Heart left ventricle (tissue), 16 donors: ENCODE results near the gene PTGDS. TPM values are rescaled to one million over a fixed set of nuclear protein-coding genes. Genes with fewer than 3 reads are reported as not detected.

ENCODE experiments used
- ATAC-seq, 4 donors: fragments of 200-7000 bp; cut with Tn5 transposase; one replicate each; pipeline ENCODE4 v1.9.1; 2020 to 2022; ENCODE audit warnings: moderate library complexity in 4 of 4, mild to moderate bottlenecking in 3 of 4, moderate number of reproducible peaks in 1 of 4
- DNase-seq, 5 donors: peaks; one replicate each; pipeline ENCODE4 v3.0.0-alpha.2; 2020
- H3K27ac ChIP-seq, 12 donors: fragments of 200-600 bp; sonication (generic) in 4 of 12; one replicate each; pipeline versions ENCODE4 v1.5.0 to v1.8.0; 2016 to 2022; ENCODE audit warnings: mild to moderate bottlenecking in 2 of 12
- H3K27me3 ChIP-seq, 9 donors: fragments of 200-600 bp; sonication (generic) in 2 of 9; one replicate each; pipeline versions ENCODE4 v1.5.1 to v1.8.0; 2016 to 2022; ENCODE audit warnings: mild to moderate bottlenecking in 3 of 9
- H3K36me3 ChIP-seq, 9 donors: fragments of 200-600 bp; sonication (generic) in 2 of 9; one replicate each; pipeline versions ENCODE4 v1.5.0 to v1.8.0; 2018 to 2022; ENCODE audit warnings: mild to moderate bottlenecking in 2 of 9
- H3K4me1 ChIP-seq, 12 donors: fragments of 200-600 bp; sonication (generic) in 4 of 12; one replicate each; pipeline versions ENCODE4 v1.5.0 to v1.8.0; 2016 to 2022; ENCODE audit warnings: mild to moderate bottlenecking in 3 of 12
- H3K4me3 ChIP-seq, 12 donors: fragments of 200-600 bp; sonication (generic) in 4 of 12; one replicate each; pipeline versions ENCODE4 v1.5.0 to v1.8.0; 2017 to 2022; ENCODE audit warnings: mild to moderate bottlenecking in 9 of 12, moderate library complexity in 4 of 12
- H3K9me3 ChIP-seq, 12 donors: fragments of 200-600 bp; sonication (generic) in 4 of 12; one replicate each; pipeline versions ENCODE4 v1.5.0 to v1.8.0; 2016 to 2022; ENCODE audit warnings: mild to moderate bottlenecking in 1 of 12
- CTCF ChIP-seq, 12 donors: fragments of 200-600 bp; sonication (generic) in 4 of 12; IDR thresholded peaks; one replicate each; pipeline versions ENCODE4 v1.5.0 to v1.8.0; 2018 to 2022; ENCODE audit warnings: antibody characterized with exemption in 12 of 12, mild to moderate bottlenecking in 5 of 12
- POLR2A ChIP-seq, 2 donors: fragments of 450-650 bp; IDR thresholded peaks; one replicate each; pipeline ENCODE4 v1.6.1; 2017; ENCODE audit warnings: antibody characterized with exemption in 2 of 2, mild to moderate bottlenecking in 2 of 2, moderate library complexity in 2 of 2
- WGBS, 4 donors: extraction: QIAGEN DNeasy Blood & Tissue Kit in 2 of 4; methylation state at CpG; one replicate each; pipeline versions ENCODE4 v1.1.5 to v1.1.7; 2013 to 2018; 5-methylcytosine and 5-hydroxymethylcytosine counted together
- intact Hi-C, 10 donors: fragments of 100-400 bp; cut with DNase I; formaldehyde crosslinking; loops; one replicate each; pipeline versions ENCODE4 v1.11.1 to v1.14.2; 2022
- polyA plus RNA-seq, 2 donors: library from polyadenylated mRNA; stranded (reverse); fragments of 200-250 nt; gene quantifications; one replicate each; pipeline ENCODE4 v1.2.3, GENCODE V29; 2013
- total RNA-seq, 9 donors: library from RNA; depleted of rRNA in 2 of 9; stranded (reverse); fragments of >200 nt in 2 of 9; fragmentation: NEBNext Ultra II Directional in 3 of 9; extraction: Animal tissue kit (Norgen Biotek cat#: 25700) in 3 of 9; gene quantifications; one replicate each; pipeline versions ENCODE4 v1.1.0 to v1.2.4, GENCODE V29; 2016 to 2023
- donor health status: ischemic (EF 13 %, LVEDD 7.1; RV severe dilation, severe dysfunction).
- donor health status: healthy with polysubstance abuse.
- donor health status: DM: no; HTN: yes; CAD: no.
- donor health status: DM: no; HTN: no; CAD: no.
- donor health status: ischemic (EF 25% LVEDD 6.9; RV normal size, moderate dysfunction).
- donor health status: ischemic (EF 25% LVEDD 5.7; RV mildly dilated, moderate dysfunction).
- donor health status: healthy.
- donor health status: DM: yes; HTN: yes; CAD: no.
- donor health status: ischemic (EF 35%, LVEDD 5.7; RV mildly dilated, moderate dysfunction).
- donor health status: nonischemic (EF 11% LVEDD 7.7; RV severe dilation, severe dysfunction).
- donor health status: DM: yes; HTN: yes; CAD: no.
- donor health status: PGD.
- donor health status: ischemic (EF 29% LVEDD 5.4; RV normal size, mild dysfunction).
- donor health status: nonischemic (EF 23%, LVEDD 6.1; RV moderate dilation, normal function).

The PTGDS gene
- total and polyA plus RNA-seq, 11 donors: 1,152 to 5,295 (median 3,109) TPM

GRCh38 chr9:136960212-136960937 lies 16.9 kb upstream of the PTGDS start:
- DNase-seq (no peak), ATAC-seq (no peak)
- no peaks in the 10 kb centered on the region for H3K9me3 ChIP-seq
- peak overlapping the region in 1 of 12 donors; percentile 60 for H3K27ac ChIP-seq
- intact Hi-C loops: no loop called here
- WGBS, 4 donors: 77 to 89% (median 80%) methylated on average over 17 to 19 of the region's 19 CpGs
- no peak overlapping the region for H3K4me3 ChIP-seq
- peaks cover 4 to 35% (median 21%) of the 10 kb centered on the region in 12 donors for H3K4me1 ChIP-seq
- H3K27me3 ChIP-seq: no peaks in the 10 kb centered on the region
- no peaks in the 10 kb centered on the region for H3K36me3 ChIP-seq
- TF ChIP-seq POLR2A (IDR thresholded peaks at IDR 0.05) (no peak), CTCF (IDR thresholded peaks at IDR 0.05) (no peak)

GRCh38 chr9:136960938-136961275 lies 16.4 kb upstream of the PTGDS start:
- no peak overlapping the region for H3K4me3 ChIP-seq
- WGBS, 4 donors: 88 to 90% (median 89%) methylated on average over 12 to 15 of the region's 15 CpGs
- H3K27ac ChIP-seq: peak overlapping the region in 5 of 12 donors; percentile 8 to 60 (median 39)

GRCh38 chr9:136961279-136962065 lies 15.8 kb upstream of the PTGDS start:
- no peaks in the 10 kb centered on the region for H3K9me3 ChIP-seq
- WGBS, 4 donors: 47 to 75% (median 66%) methylated on average over 9 to 23 of the region's 23 CpGs
- H3K36me3 ChIP-seq: no peaks in the 10 kb centered on the region
- peak overlapping the region in 8 of 12 donors; percentile 1 to 60 (median 32) for H3K27ac ChIP-seq
- TF ChIP-seq POLR2A (IDR thresholded peaks at IDR 0.05) (no peak), CTCF (IDR thresholded peaks at IDR 0.05) (no peak)
- ATAC-seq (peak; percentile 55 to 86 (median 78)), DNase-seq (peak in 2 of 5 donors; percentile 70 to 79)
- intact Hi-C loops: no loop called here
- H3K27me3 ChIP-seq: no peaks in the 10 kb centered on the region
- no peak overlapping the region for H3K4me3 ChIP-seq
- H3K4me1 ChIP-seq: peaks cover 4 to 44% (median 28%) of the 10 kb centered on the region in 12 donors

More at GRCh38 chr9:136960938-136961275, 16.4 kb upstream of the PTGDS start:
- H3K9me3 ChIP-seq: no peaks in the 10 kb centered on the region
- intact Hi-C loops: no loop called here
- ATAC-seq (no peak), DNase-seq (no peak)
- TF ChIP-seq POLR2A (IDR thresholded peaks at IDR 0.05): no peak
- no peak for TF ChIP-seq CTCF (IDR thresholded peaks at IDR 0.05)
- no peaks in the 10 kb centered on the region for H3K36me3 ChIP-seq
- H3K4me1 ChIP-seq: peaks cover 4 to 38% (median 23%) of the 10 kb centered on the region in 12 donors
- H3K27me3 ChIP-seq: no peaks in the 10 kb centered on the region

- Histone ChIP-seq H3K36me3 (no peaks in the 10 kb centered on the region), H3K27me3 (no peaks in the 10 kb centered on the region), H3K4me3 (no peak overlapping the region), H3K4me1 (peaks cover 4 to 46% (median 28%) of the 10 kb centered on the region in 12 donors), H3K27ac (peak overlapping the region in 2 of 12 donors; percentile 34 to 60), H3K9me3 (no peaks in the 10 kb centered on the region)
- TF ChIP-seq CTCF (IDR thresholded peaks at IDR 0.05) (no peak), POLR2A (IDR thresholded peaks at IDR 0.05) (no peak)
- WGBS, 4 donors: 95 to 98% (median 96%) methylated on average over 9 of the region's 9 CpGs
- intact Hi-C loops: no loop called here
- ATAC-seq: no peak
- no peak for DNase-seq
These were observed 15.1 kb upstream of the PTGDS start for GRCh38 chr9:136962163-136962562.
